ENCODE data around the gene LPP. TPM values are rescaled to one million over a fixed set of nuclear protein-coding genes. Genes with fewer than 3 reads are reported as not detected.
"Not testable (repeated sequence)": the region's sequence is repeated elsewhere in the genome, so short reads cannot be mapped to it uniquely, and the experiment has no call there.

The LPP gene
- total RNA-seq, 1 experiment from 2014 or later: 148 TPM

- Histone ChIP-seq H3K79me2 (ENCODE audit: low read depth) (no peaks in the 10 kb centered on the region), H3K27me3 (ENCODE audit: insufficient read depth, low read depth) (no peaks in the 10 kb centered on the region)
- CTCF ChIA-PET: no interaction called here
Observed at GRCh38 chr3:188439080-188439479, 285.1 kb downstream of the LPP start.

GRCh38 chr3:188440340-188440972, 286.5 kb downstream of the LPP start:
- Histone ChIP-seq H3K79me2 (ENCODE audit: low read depth) (no peaks in the 10 kb centered on the region), H3K36me3 (ENCODE audit: low read depth) (no peaks in the 10 kb centered on the region), H3K4me1 (replicated peaks; ENCODE audit: insufficient read depth) (no peaks in the 10 kb centered on the region), H3K27ac (no peak overlapping the region), H3K9me2 (ENCODE audit: insufficient read depth) (no peaks in the 10 kb centered on the region; the same call in 1 of the 2 replicates), H4K20me1 (ENCODE audit: insufficient read depth) (no peaks in the 10 kb centered on the region), H3F3A (ENCODE audit: insufficient read depth, low read depth) (no peaks in the 10 kb centered on the region; the same call in 1 of the 2 replicates), H3K9me3 (ENCODE audit: insufficient read depth, low read depth) (no peaks in the 10 kb centered on the region), H2AFZ (no peak overlapping the region), H3K27me3 (ENCODE audit: insufficient read depth, low read depth) (no peaks in the 10 kb centered on the region), H3K4me2 (no peak overlapping the region), H3K4me3 (no peak overlapping the region)
- intact Hi-C loops (cut with micrococcal nuclease; ENCODE audit: unreplicated experiment): no loop called here
- TF ChIP-seq EZH2 (IDR thresholded peaks at IDR 0.05; ENCODE audit: low read depth) (no peak), CTCF (conservative IDR thresholded peaks at IDR 0.05) (no peak)
- ChIA-PET CTCF (no interaction called here), POLR2A (ENCODE audit: unreplicated experiment) (no interaction called here)
- BruUV-seq (replicated peaks): no TSS peak
- no peak for DNase-seq

More at GRCh38 chr3:188439080-188439479, 285.1 kb downstream of the LPP start:
- Histone ChIP-seq H4K20me1 (ENCODE audit: insufficient read depth) (no peaks in the 10 kb centered on the region), H3F3A (ENCODE audit: insufficient read depth, low read depth) (no peaks in the 10 kb centered on the region; the same call in 1 of the 2 replicates), H3K27ac (no peak overlapping the region), H3K9me3 (ENCODE audit: insufficient read depth, low read depth) (no peaks in the 10 kb centered on the region), H3K36me3 (ENCODE audit: low read depth) (no peaks in the 10 kb centered on the region), H2AFZ (no peak overlapping the region), H3K4me3 (no peak overlapping the region), H3K4me1 (replicated peaks; ENCODE audit: insufficient read depth) (no peaks in the 10 kb centered on the region), H3K4me2 (no peak overlapping the region), H3K9me2 (ENCODE audit: insufficient read depth) (no peaks in the 10 kb centered on the region; the same call in 1 of the 2 replicates)
- TF ChIP-seq EZH2 (IDR thresholded peaks at IDR 0.05; ENCODE audit: low read depth) (no peak), CTCF (conservative IDR thresholded peaks at IDR 0.05) (no peak)
- DNase-seq: no peak
- POLR2A ChIA-PET (ENCODE audit: unreplicated experiment): no interaction called here
- BruUV-seq (replicated peaks): no TSS peak
- intact Hi-C loops (cut with micrococcal nuclease; ENCODE audit: unreplicated experiment): loop anchor here (10.0 kb wide), 2 partner anchors 404 to 694 kb away; partner anchors contain the start of gene BCL6

GRCh38 chr3:188442430-188442829, 288.5 kb downstream of the LPP start:
- Histone ChIP-seq H3K27ac (no peak overlapping the region), H3K4me3 (no peak overlapping the region), H3K4me1 (replicated peaks; ENCODE audit: insufficient read depth) (no peaks in the 10 kb centered on the region), H3K36me3 (ENCODE audit: low read depth) (no peaks in the 10 kb centered on the region), H3F3A (ENCODE audit: insufficient read depth, low read depth) (no peaks in the 10 kb centered on the region; the same call in 1 of the 2 replicates), H3K79me2 (ENCODE audit: low read depth) (no peaks in the 10 kb centered on the region), H3K4me2 (no peak overlapping the region), H4K20me1 (ENCODE audit: insufficient read depth) (no peaks in the 10 kb centered on the region), H2AFZ (no peak overlapping the region), H3K9me2 (ENCODE audit: insufficient read depth) (no peaks in the 10 kb centered on the region; the same call in 1 of the 2 replicates), H3K27me3 (ENCODE audit: insufficient read depth, low read depth) (no peaks in the 10 kb centered on the region), H3K9me3 (ENCODE audit: insufficient read depth, low read depth) (0 out of 2 replicates have a peak, but pooled peaks cover 3% of the 10 kb centered on the region)
- no peak for TF ChIP-seq EZH2 (IDR thresholded peaks at IDR 0.05; ENCODE audit: low read depth)
- no peak for TF ChIP-seq CTCF (conservative IDR thresholded peaks at IDR 0.05)
- no peak for DNase-seq
- ChIA-PET CTCF (no interaction called here), POLR2A (ENCODE audit: unreplicated experiment) (no interaction called here)
- intact Hi-C loops (cut with micrococcal nuclease; ENCODE audit: unreplicated experiment): no loop called here
- no TSS peak for BruUV-seq (replicated peaks)

GRCh38 chr3:188445175-188445574, 291.2 kb downstream of the LPP start:
- intact Hi-C loops (cut with micrococcal nuclease; ENCODE audit: unreplicated experiment); H3K27me3 ChIP-seq (ENCODE audit: insufficient read depth, low read depth); H3K4me3 ChIP-seq; POLR2A ChIA-PET (ENCODE audit: unreplicated experiment); H3K9me2 ChIP-seq (ENCODE audit: insufficient read depth); H3K36me3 ChIP-seq (ENCODE audit: low read depth); H3K4me1 ChIP-seq (replicated peaks; ENCODE audit: insufficient read depth); H3K4me2 ChIP-seq; H3F3A ChIP-seq (ENCODE audit: insufficient read depth, low read depth); DNase-seq; H3K27ac ChIP-seq; H3K79me2 ChIP-seq (ENCODE audit: low read depth); BruUV-seq (replicated peaks); H3K9me3 ChIP-seq (ENCODE audit: insufficient read depth, low read depth); H4K20me1 ChIP-seq (ENCODE audit: insufficient read depth); H2AFZ ChIP-seq; CTCF ChIA-PET: not testable (repeated sequence)

Data from PC-9 (cell line).